Adrenal gland (tissue), 12 donors: ENCODE results near the gene NCAPG. TPM values are rescaled to one million over a fixed set of nuclear protein-coding genes. Genes with fewer than 3 reads are reported as not detected.

Source experiments
- DNase-seq, 7 donors: peaks; one replicate each; pipeline ENCODE4 v3.0.0-alpha.2; 2019 to 2020
- H3K27ac ChIP-seq, 5 donors: fragments of 200-600 bp; sonication (generic) in 4 of 5; 1 replicate in 3 of 5; 2 replicates in 2 of 5; pipeline versions ENCODE4 v1.5.1 to v1.8.0; 2016 to 2020; ENCODE audit warnings: mild to moderate bottlenecking in 1 of 5
- H3K27me3 ChIP-seq: fragments of 200-600 bp; 2 replicates; pipeline ENCODE4 v1.8.0; 2021
- H3K36me3 ChIP-seq, 2 donors: fragments of 200-600 bp; replicated peaks in 1 of 2; 1 replicate in 1 of 2; 2 replicates in 1 of 2; pipeline versions ENCODE4 v1.5.1 to v1.8.0; 2018 to 2022
- H3K4me1 ChIP-seq, 2 donors: fragments of 200-600 bp; replicated peaks in 1 of 2; 1 replicate in 1 of 2; 2 replicates in 1 of 2; pipeline versions ENCODE4 v1.5.1 to v1.8.0; 2018 to 2021
- H3K4me3 ChIP-seq, 4 donors: fragments of 200-600 bp; sonication (generic) in 3 of 4; one replicate each; pipeline ENCODE4 v1.5.1; 2016 to 2018
- H3K9me3 ChIP-seq, 3 donors: fragments of 200-600 bp; sonication (generic) in 1 of 3; replicated peaks in 1 of 3; 1 replicate in 2 of 3; 2 replicates in 1 of 3; pipeline versions ENCODE4 v1.5.1 to v1.8.0; 2016 to 2021
- CTCF ChIP-seq, 6 experiments: fragments of 450-650 bp in 4 of 6; fragments of 200-600 bp in 2 of 6; sonication (generic) in 1 of 6; IDR thresholded peaks; 1 replicate in 5 of 6; 2 replicates in 1 of 6; pipeline versions ENCODE4 v1.5.1 to v1.8.0; 2016 to 2021; ENCODE audit warnings: antibody characterized with exemption in 6 of 6, mild to moderate bottlenecking in 2 of 6, moderate library complexity in 1 of 6
- POLR2A ChIP-seq, 2 donors: fragments of 450-650 bp; IDR thresholded peaks; one replicate each; pipeline ENCODE4 v1.6.1; 2017; ENCODE audit warnings: antibody characterized with exemption in 2 of 2, mild to moderate bottlenecking in 2 of 2, moderate library complexity in 1 of 2
- WGBS, 4 donors: extraction: QIAGEN DNeasy Blood & Tissue Kit in 2 of 4; methylation state at CpG; one replicate each; pipeline versions ENCODE4 v1.1.5 to v1.1.7; 2013 to 2017; 5-methylcytosine and 5-hydroxymethylcytosine counted together
- intact Hi-C, 2 donors: fragments of 100-400 bp; cut with DNase I; formaldehyde crosslinking; loops; one replicate each; pipeline versions ENCODE4 v1.14.1 to v1.15.0; 2022 to 2023
- polyA plus RNA-seq, 3 donors: library from polyadenylated mRNA; stranded (reverse); fragments of 200-250 nt in 2 of 3; fragments of 350-450 nt in 1 of 3; fragmentation: Illumina TruSeq in 1 of 3; extraction: RNeasy Lipid Tissue Mini Kit (QIAGEN cat#74804) in 1 of 3; gene quantifications; one replicate each; pipeline ENCODE4 v1.2.3, GENCODE V29; 2013 to 2014
- total RNA-seq, 9 donors: library from RNA; depleted of rRNA in 4 of 9; stranded (reverse); fragments of >200 nt in 4 of 9; fragments of 120-200 nt in 1 of 9; fragmentation: NEBNext Ultra II Directional in 1 of 9; extraction: Animal tissue kit (Norgen Biotek cat#: 25700) in 1 of 9; gene quantifications; one replicate each; pipeline versions ENCODE4 v1.1.0 to v1.2.4, GENCODE V29; 2013 to 2023
- donor health status: healthy with polysubstance abuse.
- donor health status: Bipolar disorder and iron deficiency.
- donor health status: DM: yes; HTN: yes; CAD: no.
- donor health status: DM: no; HTN: no; CAD: no.
- donor health status: DM: no; HTN: no; CAD: no.
- donor health status: DM: yes; HTN: yes; CAD: no.

The NCAPG gene
- total and polyA plus RNA-seq, 12 donors, result 0.17 to 16.1 (median 0.74) TPM

GRCh38 chr4:17865866-17866363 lies 55.1 kb downstream of the NCAPG start:
- 93 to 100% (median 94%) methylated on average over 1 of the region's 1 CpG for WGBS, 4 donors
- H3K27ac ChIP-seq, result no peak overlapping the region
- no peak overlapping the region for H3K4me3 ChIP-seq
- TF ChIP-seq POLR2A (IDR thresholded peaks at IDR 0.05) (no peak), CTCF (IDR thresholded peaks at IDR 0.05) (no peak)
- H3K36me3 ChIP-seq, result no peaks in the 10 kb centered on the region
- H3K27me3 ChIP-seq, result no peaks in the 10 kb centered on the region
- intact Hi-C loops, result loop anchor here in 1 of 2 donors (10.0 kb wide), 1 partner anchor 119 kb away; no protein-coding TSS in a partner anchor
- DNase-seq, result no peak
- no peaks in the 10 kb centered on the region for H3K9me3 ChIP-seq
- no peaks in the 10 kb centered on the region for H3K4me1 ChIP-seq

GRCh38 chr4:17866810-17867209 lies 56.0 kb downstream of the NCAPG start:
- Histone ChIP-seq H3K27ac (no peak overlapping the region), H3K27me3 (no peaks in the 10 kb centered on the region), H3K9me3 (no peaks in the 10 kb centered on the region), H3K4me3 (no peak overlapping the region), H3K36me3 (no peaks in the 10 kb centered on the region), H3K4me1 (no peaks in the 10 kb centered on the region)
- no peak for TF ChIP-seq POLR2A (IDR thresholded peaks at IDR 0.05)
- no peak for TF ChIP-seq CTCF (IDR thresholded peaks at IDR 0.05)
- DNase-seq, result no peak
- 93 to 97% (median 96%) methylated on average over 2 of the region's 2 CpGs for WGBS, 4 donors
- intact Hi-C loops, result loop anchor here in 1 of 2 donors (10.0 kb wide), 1 partner anchor 118 kb away; no protein-coding TSS in a partner anchor

GRCh38 chr4:17867276-17867675 lies 56.5 kb downstream of the NCAPG start:
- H3K27ac ChIP-seq, result no peak overlapping the region
- H3K36me3 ChIP-seq, result no peaks in the 10 kb centered on the region
- H3K4me1 ChIP-seq, result no peaks in the 10 kb centered on the region
- no peak for TF ChIP-seq POLR2A (IDR thresholded peaks at IDR 0.05)
- no peak for TF ChIP-seq CTCF (IDR thresholded peaks at IDR 0.05)
- H3K27me3 ChIP-seq, result no peaks in the 10 kb centered on the region
- intact Hi-C loops, result loop anchor here in 1 of 2 donors (10.0 kb wide), 1 partner anchor 118 kb away; no protein-coding TSS in a partner anchor
- DNase-seq, result no peak
- H3K9me3 ChIP-seq, result no peaks in the 10 kb centered on the region
- 77 to 89% (median 81%) methylated on average over 3 of the region's 3 CpGs for WGBS, 4 donors
- no peak overlapping the region for H3K4me3 ChIP-seq

DNA sequence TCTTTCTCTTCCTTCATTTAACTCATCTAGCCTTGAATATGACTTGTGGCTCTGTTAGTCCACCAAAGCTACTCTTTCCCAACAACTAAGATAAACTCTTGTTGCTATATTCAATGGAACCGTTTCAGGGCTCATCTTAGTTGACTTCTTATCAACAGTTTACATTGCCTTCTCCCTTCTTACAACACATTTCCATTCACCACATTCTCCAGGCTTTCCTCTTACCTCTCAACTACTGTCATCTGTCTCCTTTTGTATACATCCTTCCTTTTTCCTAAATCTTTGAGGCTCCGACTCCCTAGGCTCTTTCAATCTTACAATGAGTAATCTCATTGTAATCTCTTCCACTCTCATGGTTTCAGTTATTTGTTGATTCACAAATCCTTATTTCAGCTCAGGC lies 58.5 kb downstream of the NCAPG start:
- whole genome bisulfite sequencing, 4 donors, result 89 to 96% (median 93%) methylated on average over 2 of the region's 2 CpGs
- H3K36me3 ChIP-seq, result no peaks in the 10 kb centered on the region
- H3K27me3 ChIP-seq, result no peaks in the 10 kb centered on the region
- no peaks in the 10 kb centered on the region for H3K9me3 ChIP-seq
- H3K4me1 ChIP-seq, result no peaks in the 10 kb centered on the region
- DNase-seq, result no peak
- H3K4me3 ChIP-seq, result no peak overlapping the region
- TF ChIP-seq CTCF (IDR thresholded peaks at IDR 0.05), result no peak
- no peak for TF ChIP-seq POLR2A (IDR thresholded peaks at IDR 0.05)
- H3K27ac ChIP-seq, result no peak overlapping the region
- intact Hi-C loops, result loop anchor here in 1 of 2 donors (10.0 kb wide), 1 partner anchor 115 kb away; no protein-coding TSS in a partner anchor
